HepG2 (cell line): ENCODE measurements around the gene LBX2. TPM values are rescaled to one million over a fixed set of nuclear protein-coding genes. Genes with fewer than 3 reads are reported as not detected.
A peak's percentile ranks its signal among the peaks of the same experiment; 100 is the strongest.

Experiments
- ATAC-seq: fragments of 200-7000 bp; cut with Tn5 transposase; 3 replicates; pipeline ENCODE4 v1.9.1; 2020; ENCODE audit warnings: mild to moderate bottlenecking, moderate library complexity
- BruUV-seq: library from RNA; stranded (reverse); fragments of 400-500 nt; replicated peaks from 2 replicates; lab custom pipeline; 2021; lab: Mats Ljungman, UMichigan
- CTCF ChIA-PET: fragments of 300-600 bp; formaldehyde crosslinking; extraction: SDS; loops from one replicate; lab custom pipeline; 2021; ENCODE audit warnings: low total read pairs, inconsistent platforms, low intra/inter-chr PET ratio; lab: Yijun Ruan, JAX
- POLR2A ChIA-PET: fragments of 350-600 bp; sonication (Branson Sonifier 250); formaldehyde crosslinking; loops from one replicate; lab custom pipeline; 2020; ENCODE audit warnings: antibody characterized with exemption, inconsistent platforms; lab: Yijun Ruan, JAX
- DNase-seq: peaks from one replicate; pipeline ENCODE4 v3.0.0-alpha.2; 2015; ENCODE audit warnings: low spot score
- FAIRE-seq: peaks from 3 replicates; lab custom pipeline; 2011; peaks lifted over from hg19 to GRCh38; lab: Jason Lieb, UNC
- H2AFZ ChIP-seq: one replicate; pipeline ENCODE4 v1.6.1; 2011; ENCODE audit warnings: low read length, inconsistent platforms
- H3K27ac ChIP-seq: fragments of 300-600 bp; 3 replicates; pipeline ENCODE4 v1.8.0; 2011; ENCODE audit warnings: mixed run types, mild to moderate bottlenecking, mixed read lengths, low read length, inconsistent platforms; ENCODE audit not compliant: insufficient read depth; ENCODE audit errors: extremely low read length
- H3K27me3 ChIP-seq, 2 experiments: fragments of 200-600 bp in 1 of 2; 2 replicates in 1 of 2; 3 replicates in 1 of 2; pipeline versions ENCODE4 v1.6.0 to v1.8.0; 2011; ENCODE audit warnings: low read length in 2 of 2, mild to moderate bottlenecking in 2 of 2, moderate library complexity in 2 of 2, inconsistent platforms in 1 of 2; ENCODE audit not compliant: insufficient read depth in 2 of 2, control insufficient read depth in 1 of 2
- H3K36me3 ChIP-seq, 2 experiments: fragments of 200-600 bp in 1 of 2; replicated peaks in 1 of 2; 2 replicates in 1 of 2; 3 replicates in 1 of 2; pipeline versions ENCODE4 v1.5.1 to v1.8.0; 2011; ENCODE audit warnings: low read length in 2 of 2, inconsistent platforms in 1 of 2; ENCODE audit not compliant: insufficient read depth in 2 of 2, control insufficient read depth in 1 of 2
- H3K4me1 ChIP-seq: 2 replicates; pipeline ENCODE4 v1.5.1; 2012; ENCODE audit warnings: low read length, inconsistent platforms; ENCODE audit not compliant: insufficient read depth
- H3K4me2 ChIP-seq: 2 replicates; pipeline ENCODE4 v1.6.0; 2011; ENCODE audit warnings: low read depth, low read length, inconsistent platforms
- H3K4me3 ChIP-seq, 3 experiments: fragments of 200-600 bp in 1 of 3; sonication (generic), shearing (Covaris generic) in 1 of 3; replicated peaks in 1 of 3; 2 replicates each; pipeline ENCODE4 v1.5.1; 2011 to 2016; ENCODE audit warnings: low read length in 3 of 3, inconsistent platforms in 2 of 3, low read depth in 2 of 3, mild to moderate bottlenecking in 2 of 3, control low read depth in 1 of 3, mixed read lengths in 1 of 3; ENCODE audit not compliant: insufficient read depth in 1 of 3
- H3K79me2 ChIP-seq: one replicate; pipeline ENCODE4 v1.6.1; 2011; ENCODE audit warnings: low read length, inconsistent platforms; ENCODE audit not compliant: insufficient read depth
- H3K9ac ChIP-seq: 2 replicates; pipeline ENCODE4 v1.6.0; 2011; ENCODE audit warnings: mild to moderate bottlenecking, low read depth, low read length, inconsistent platforms; ENCODE audit not compliant: insufficient read depth
- H3K9me3 ChIP-seq: 2 replicates; pipeline ENCODE4 v1.5.1; 2012; ENCODE audit warnings: mild to moderate bottlenecking, low read length
- H4K20me1 ChIP-seq: 2 replicates; pipeline ENCODE4 v1.6.0; 2011; ENCODE audit warnings: inconsistent platforms, mild to moderate bottlenecking, low read length, moderate library complexity; ENCODE audit not compliant: insufficient read depth
- AGO2 ChIP-seq: fragments of 200-400 bp; formaldehyde crosslinking; optimal IDR thresholded peaks from 2 replicates; pipeline ENCODE3; 2017; ENCODE audit warnings: mild to moderate bottlenecking, low read depth, low read length, moderate library complexity
- DR1 ChIP-seq: sonication (generic); formaldehyde crosslinking; IDR thresholded peaks from 2 replicates; pipeline ENCODE4 v1.8.0; 2021; ENCODE audit warnings: mild to moderate bottlenecking, missing genetic modification reagents, inconsistent platforms
- HCFC1 ChIP-seq: fragments of 150-350 bp; IDR thresholded peaks from 2 replicates; pipeline ENCODE4 v1.6.1; 2014; ENCODE audit warnings: low read depth, low read length
- HMGXB4 ChIP-seq, 2 experiments: sonication (generic) in 1 of 2; formaldehyde crosslinking in 1 of 2; IDR thresholded peaks; 2 replicates each; pipeline versions ENCODE4 v1.4.0 to v1.6.1; 2018 to 2020; ENCODE audit warnings: missing genetic modification reagents in 2 of 2, borderline replicate concordance in 1 of 2, low read depth in 1 of 2, mild to moderate bottlenecking in 1 of 2, missing biosample characterization in 1 of 2
- NAIF1 ChIP-seq: sonication (generic); formaldehyde crosslinking; IDR thresholded peaks from 2 replicates; pipeline ENCODE4 v1.5.0; 2020; ENCODE audit warnings: mild to moderate bottlenecking, missing genetic modification reagents, borderline replicate concordance
- NFYB ChIP-seq: sonication (generic); formaldehyde crosslinking; IDR thresholded peaks from 2 replicates; pipeline ENCODE4 v1.4.0; 2020; ENCODE audit warnings: missing genetic modification reagents
- RAD21 ChIP-seq: fragments of 450-650 bp; formaldehyde crosslinking; IDR thresholded peaks from 2 replicates; pipeline ENCODE4 v1.5.0; 2020; ENCODE audit warnings: mild to moderate bottlenecking
- ZFX ChIP-seq: sonication (generic); formaldehyde crosslinking; IDR thresholded peaks from 2 replicates; pipeline ENCODE4 v1.4.0; 2020; ENCODE audit warnings: mild to moderate bottlenecking, low read depth, missing genetic modification reagents, moderate library complexity
- ZNF570 ChIP-seq: sonication (generic); formaldehyde crosslinking; IDR thresholded peaks from 2 replicates; pipeline ENCODE4 v1.4.0; 2020; ENCODE audit warnings: mild to moderate bottlenecking, missing genetic modification reagents, borderline replicate concordance
- ZNF574 ChIP-seq: sonication (generic); formaldehyde crosslinking; IDR thresholded peaks from 2 replicates; pipeline ENCODE4 v1.4.0; 2020; ENCODE audit warnings: missing genetic modification reagents
- ZNF720 ChIP-seq: sonication (generic); formaldehyde crosslinking; IDR thresholded peaks from 2 replicates; pipeline ENCODE4 v1.4.0; 2020; ENCODE audit warnings: missing genetic modification reagents
- WGBS: methylation state at CpG from one replicate; pipeline ENCODE4 v1.1.6; 2017; ENCODE audit warnings: low lambda C conversion rate; 5-methylcytosine and 5-hydroxymethylcytosine counted together
- in situ Hi-C: cut with HindIII; loops from 2 replicates; pipeline ENCODE4 v1.10.0; 2017; ENCODE audit warnings: low pct_unique_long_range_greater_than_20kb; ENCODE audit not compliant: extremely low pct_ligation_motif_present
- intact Hi-C: fragments of 100-400 bp; cut with micrococcal nuclease; formaldehyde crosslinking; loops from one replicate; pipeline ENCODE4 v1.10.0; 2022; ENCODE audit not compliant: unreplicated experiment
- polyA plus RNA-seq, 8 experiments: library from polyadenylated mRNA; depleted of rRNA in 3 of 8; stranded (reverse) in 7 of 8; unstranded in 1 of 8; fragments of >200 nt; fragmentation: Illumina TruSeq in 4 of 8; extraction: Trizol in 4 of 8; gene quantifications; 2 replicates each; pipeline versions ENCODE4 v1.2.1 to v1.2.3, GENCODE V29; 2011 to 2016; ENCODE audit warnings: low read depth in 4 of 8, missing spikeins in 1 of 8, mixed read lengths in 1 of 8; ENCODE audit not compliant: insufficient read depth in 1 of 8
- total RNA-seq, 5 experiments: library from RNA; depleted of rRNA; stranded (reverse); fragments of >200 nt; fragmentation: Illumina TruSeq; extraction: Trizol; gene quantifications; 2 replicates each; pipeline ENCODE4 v1.2.3, GENCODE V29; 2016; ENCODE audit warnings: low read depth in 1 of 5
- TF ChIP-seq, protein P1 (sequence below): IDR thresholded peaks from 2 replicates; pipeline ENCODE4 v1.6.1; 2016; ENCODE audit warnings: control low read depth
- TF ChIP-seq, protein P2 (sequence below): IDR thresholded peaks from 2 replicates; pipeline ENCODE4 v1.6.1; 2016; ENCODE audit warnings: low read depth, control low read depth

LBX2 gene
- total and polyA plus RNA-seq, 2 of the 13 experiments (the other 11 are each of a cell fraction or from before 2014, with no cell fraction given): 6.4 to 8.1 TPM

DNA sequence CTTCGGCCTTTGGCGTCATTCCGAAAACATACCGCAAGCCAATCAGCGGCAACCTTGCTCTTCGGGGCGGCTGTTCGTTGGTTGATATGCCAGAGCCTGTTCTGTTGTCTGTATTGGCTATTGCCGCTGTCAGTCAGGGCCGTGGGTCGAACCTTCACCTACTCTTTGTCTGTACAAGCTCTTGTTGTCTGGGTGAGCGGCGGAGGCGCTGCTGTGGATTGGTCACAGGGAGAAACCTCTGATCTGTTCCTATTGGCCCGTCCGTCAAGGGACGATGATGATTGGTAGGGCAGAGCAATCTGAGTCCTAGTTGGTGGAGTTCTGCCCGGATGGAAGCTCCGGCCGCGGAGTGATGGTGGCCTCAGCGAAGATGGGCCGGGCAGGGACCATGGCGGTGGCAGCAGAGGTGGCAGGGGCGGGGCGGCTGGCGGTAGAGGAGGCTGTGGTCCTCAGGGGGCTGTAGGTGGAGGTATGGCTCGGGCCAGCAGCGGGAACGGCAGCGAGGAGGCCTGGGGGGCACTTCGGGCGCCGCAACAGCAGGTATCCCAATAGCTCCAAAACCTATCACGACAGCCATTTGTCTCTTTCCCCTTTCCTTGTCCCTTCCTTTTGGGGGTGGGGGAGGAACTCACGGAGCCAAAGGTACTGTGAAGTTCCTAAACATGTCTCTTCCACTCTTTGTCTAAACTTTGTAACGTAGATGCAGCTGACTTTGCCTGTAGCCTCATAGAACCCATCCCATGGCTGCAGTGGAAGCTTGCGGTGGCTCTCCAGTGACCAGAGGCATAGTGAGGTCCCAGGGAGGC lies 41.1 kb downstream of the LBX2 start, which contains the start of gene WBP1:
Gene WBP1, plus strand, starts transcription at position 307 of the 806 bp plus-strand sequence. Its CDS starts 165 bp downstream, at position 472.
- peaks cover 4% of the 10 kb centered on the region; the same call in 1 of the 2 replicates for H4K20me1 ChIP-seq
- H2AFZ ChIP-seq: no peak within 1 kb of the TSS
- peak within 1 kb of the TSS; percentile 87 for H3K9ac ChIP-seq
- H3K27me3 ChIP-seq: no peaks in the 10 kb centered on the region; a peak in 1 of 5 replicates
- WGBS: 2% methylated on average over 27 of the region's 38 CpGs
- peak within 1 kb of the TSS; percentile 98 for H3K4me2 ChIP-seq
- intact Hi-C loops: loop anchor here (1.0 to 2.0 kb wide), 3 partner anchors 14 to 70 kb away; partner anchors contain the start of genes AUP1, HTRA2 and MRPL53
- ChIA-PET CTCF (no interaction called here), POLR2A (interaction anchor here (0.6 to 12.4 kb wide), 24 partner anchors 10 to 1245 kb away, joined by 3 to 342 read pairs (median 9); partner anchors contain the start of genes AUP1, C2orf81, CCDC142 and DQX1)
- H3K4me3 ChIP-seq: peak within 1 kb of the TSS; percentile 76 to 92 (median 88)
- peaks cover 41% of the 10 kb centered on the region for H3K4me1 ChIP-seq
- peak; percentile 100 for DNase-seq
- peaks cover 1 to 24% of the 10 kb centered on the region in 2 experiments for H3K36me3 ChIP-seq
- BruUV-seq: TSS peak; percentile 66
- peak; percentile 96 for FAIRE-seq
- H3K9me3 ChIP-seq: no peaks in the 10 kb centered on the region
- ATAC-seq: peak; percentile 92
- peaks cover 28% of the 10 kb centered on the region for H3K79me2 ChIP-seq
- H3K27ac ChIP-seq: peak within 1 kb of the TSS; percentile 89
- in situ Hi-C loops: no loop called here
- TF ChIP-seq, protein P1, sequence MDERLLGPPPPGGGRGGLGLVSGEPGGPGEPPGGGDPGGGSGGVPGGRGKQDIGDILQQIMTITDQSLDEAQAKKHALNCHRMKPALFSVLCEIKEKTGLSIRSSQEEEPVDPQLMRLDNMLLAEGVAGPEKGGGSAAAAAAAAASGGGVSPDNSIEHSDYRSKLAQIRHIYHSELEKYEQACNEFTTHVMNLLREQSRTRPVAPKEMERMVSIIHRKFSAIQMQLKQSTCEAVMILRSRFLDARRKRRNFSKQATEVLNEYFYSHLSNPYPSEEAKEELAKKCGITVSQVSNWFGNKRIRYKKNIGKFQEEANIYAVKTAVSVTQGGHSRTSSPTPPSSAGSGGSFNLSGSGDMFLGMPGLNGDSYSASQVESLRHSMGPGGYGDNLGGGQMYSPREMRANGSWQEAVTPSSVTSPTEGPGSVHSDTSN: peak; percentile 100
- peak; percentile 96 for TF ChIP-seq NFYB
- no peak for TF ChIP-seq NAIF1 (CRISPR knock-in tag)
- peak; percentile 78 for TF ChIP-seq AGO2
- TF ChIP-seq ZNF574 (CRISPR knock-in tag): peak; percentile 49
- 0 out of 2 replicates have a peak, but pooled peaks have one; percentile 26 for TF ChIP-seq RAD21 (CRISPR knock-in tag)
- TF ChIP-seq ZFX (CRISPR knock-in tag): peak; percentile 7; the same call in 1 of the 2 replicates
- TF ChIP-seq, protein P2, sequence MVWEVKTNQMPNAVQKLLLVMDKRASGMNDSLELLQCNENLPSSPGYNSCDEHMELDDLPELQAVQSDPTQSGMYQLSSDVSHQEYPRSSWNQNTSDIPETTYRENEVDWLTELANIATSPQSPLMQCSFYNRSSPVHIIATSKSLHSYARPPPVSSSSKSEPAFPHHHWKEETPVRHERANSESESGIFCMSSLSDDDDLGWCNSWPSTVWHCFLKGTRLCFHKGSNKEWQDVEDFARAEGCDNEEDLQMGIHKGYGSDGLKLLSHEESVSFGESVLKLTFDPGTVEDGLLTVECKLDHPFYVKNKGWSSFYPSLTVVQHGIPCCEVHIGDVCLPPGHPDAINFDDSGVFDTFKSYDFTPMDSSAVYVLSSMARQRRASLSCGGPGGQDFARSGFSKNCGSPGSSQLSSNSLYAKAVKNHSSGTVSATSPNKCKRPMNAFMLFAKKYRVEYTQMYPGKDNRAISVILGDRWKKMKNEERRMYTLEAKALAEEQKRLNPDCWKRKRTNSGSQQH: no peak
- TF ChIP-seq HCFC1: no peak; the same call in 1 of the 2 replicates
- peak in 1 of 2 experiments; percentile 21; a peak in 3 of 4 replicates for TF ChIP-seq HMGXB4 (CRISPR knock-in tag; IDR thresholded peaks at IDR 0.05; ENCODE audit: borderline replicate concordance in 1 of 2, low read depth in 1 of 2)
- peak; percentile 87 for TF ChIP-seq DR1 (CRISPR knock-in tag)
- TF ChIP-seq ZNF570 (CRISPR knock-in tag): no peak
- TF ChIP-seq ZNF720 (CRISPR knock-in tag): no peak
